Stomach (tissue), 4 donors: Measurements from ENCODE around the gene RPL13A.

Source experiments
- EP300 ChIP-seq: sonication (generic); formaldehyde crosslinking; IDR thresholded peaks from one replicate; pipeline ENCODE4 v1.6.1; 2017; ENCODE audit warnings: antibody characterized with exemption
- POLR2A ChIP-seq, 4 donors: fragments of 450-650 bp; IDR thresholded peaks; one replicate each; pipeline ENCODE4 v1.6.1; 2016; ENCODE audit warnings: antibody characterized with exemption in 4 of 4, control low read depth in 2 of 4, mild to moderate bottlenecking in 1 of 4, moderate library complexity in 1 of 4
- POLR2AphosphoS5 ChIP-seq, 3 donors: sonication (generic); formaldehyde crosslinking; IDR thresholded peaks; one replicate each; pipeline ENCODE4 v1.6.1; 2016; ENCODE audit warnings: antibody characterized with exemption in 3 of 3
- TF ChIP-seq, protein P1 (sequence below), 7 experiments: fragments of 450-650 bp in 4 of 7; fragments of 200-600 bp in 3 of 7; sonication (generic) in 3 of 7; IDR thresholded peaks; one replicate each; pipeline ENCODE4 v1.5.1; 2016 to 2019; ENCODE audit warnings: antibody characterized with exemption in 7 of 7, control low read depth in 2 of 7, mild to moderate bottlenecking in 1 of 7

DNA sequence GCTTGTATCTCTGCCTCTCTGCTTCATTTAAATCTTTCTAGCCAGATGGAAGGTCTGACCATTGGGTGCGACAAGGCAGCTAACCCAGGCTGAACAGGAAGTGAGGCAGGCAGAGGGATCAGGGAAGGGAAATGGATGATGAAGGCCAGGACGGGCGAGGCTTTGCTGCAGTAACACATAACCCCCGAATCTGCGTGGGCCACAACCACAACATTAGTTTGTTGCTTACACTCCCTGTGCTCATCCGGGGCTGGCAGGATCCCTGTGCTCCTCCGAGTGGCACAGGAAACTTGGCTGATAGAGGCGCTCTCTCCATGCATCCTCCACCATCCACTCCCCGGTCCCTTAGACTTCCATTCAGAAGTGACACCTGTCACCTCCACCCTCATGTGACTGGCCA lies 14.5 kb upstream of the RPL13A start:
- TF ChIP-seq, protein P1, sequence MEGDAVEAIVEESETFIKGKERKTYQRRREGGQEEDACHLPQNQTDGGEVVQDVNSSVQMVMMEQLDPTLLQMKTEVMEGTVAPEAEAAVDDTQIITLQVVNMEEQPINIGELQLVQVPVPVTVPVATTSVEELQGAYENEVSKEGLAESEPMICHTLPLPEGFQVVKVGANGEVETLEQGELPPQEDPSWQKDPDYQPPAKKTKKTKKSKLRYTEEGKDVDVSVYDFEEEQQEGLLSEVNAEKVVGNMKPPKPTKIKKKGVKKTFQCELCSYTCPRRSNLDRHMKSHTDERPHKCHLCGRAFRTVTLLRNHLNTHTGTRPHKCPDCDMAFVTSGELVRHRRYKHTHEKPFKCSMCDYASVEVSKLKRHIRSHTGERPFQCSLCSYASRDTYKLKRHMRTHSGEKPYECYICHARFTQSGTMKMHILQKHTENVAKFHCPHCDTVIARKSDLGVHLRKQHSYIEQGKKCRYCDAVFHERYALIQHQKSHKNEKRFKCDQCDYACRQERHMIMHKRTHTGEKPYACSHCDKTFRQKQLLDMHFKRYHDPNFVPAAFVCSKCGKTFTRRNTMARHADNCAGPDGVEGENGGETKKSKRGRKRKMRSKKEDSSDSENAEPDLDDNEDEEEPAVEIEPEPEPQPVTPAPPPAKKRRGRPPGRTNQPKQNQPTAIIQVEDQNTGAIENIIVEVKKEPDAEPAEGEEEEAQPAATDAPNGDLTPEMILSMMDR (IDR thresholded peaks at IDR 0.05) = no peak
- no peak for TF ChIP-seq POLR2AphosphoS5 (IDR thresholded peaks at IDR 0.05)
- TF ChIP-seq POLR2A (IDR thresholded peaks at IDR 0.05) = no peak
- TF ChIP-seq EP300 = no peak
